Astrocyte (in vitro differentiated cells and primary cell): ENCODE data around the gene LRRC26. TPM values are rescaled to one million over a fixed set of nuclear protein-coding genes. Genes with fewer than 3 reads are reported as not detected.

ENCODE experiments used
- DNase-seq: peaks from one replicate; pipeline ENCODE4 v3.0.0-alpha.2; 2010; ENCODE audit warnings: low read depth
- FAIRE-seq: peaks from 2 replicates; lab custom pipeline; 2011; peaks lifted over from hg19 to GRCh38; lab: Jason Lieb, UNC
- H2AFZ ChIP-seq: 2 replicates; pipeline ENCODE4 v1.6.0; 2012; ENCODE audit warnings: low read depth, low read length, inconsistent platforms
- H3K27ac ChIP-seq: 2 replicates; pipeline ENCODE4 v1.5.1; 2011; ENCODE audit warnings: low read depth, low read length, inconsistent platforms
- H3K27me3 ChIP-seq: 2 replicates; pipeline ENCODE4 v1.6.0; 2011; ENCODE audit warnings: low read length, inconsistent platforms; ENCODE audit not compliant: insufficient read depth
- H3K36me3 ChIP-seq: 2 replicates; pipeline ENCODE4 v1.5.1; 2011; ENCODE audit warnings: low read length, inconsistent platforms; ENCODE audit not compliant: insufficient read depth
- H3K4me1 ChIP-seq: 2 replicates; pipeline ENCODE4 v1.5.1; 2011; ENCODE audit warnings: low read length, inconsistent platforms; ENCODE audit not compliant: insufficient read depth
- H3K4me2 ChIP-seq: 2 replicates; pipeline ENCODE4 v1.6.0; 2012; ENCODE audit warnings: low read length, inconsistent platforms
- H3K4me3 ChIP-seq: 2 replicates; pipeline ENCODE4 v1.5.1; 2011; ENCODE audit warnings: low read depth, mild to moderate bottlenecking, low read length, inconsistent platforms; ENCODE audit not compliant: insufficient read depth
- H3K79me2 ChIP-seq: 2 replicates; pipeline ENCODE4 v1.6.0; 2012; ENCODE audit warnings: mild to moderate bottlenecking, low read length, inconsistent platforms; ENCODE audit not compliant: insufficient read depth
- H3K9ac ChIP-seq: 2 replicates; pipeline ENCODE4 v1.6.0; 2012; ENCODE audit warnings: mild to moderate bottlenecking, low read length, inconsistent platforms
- H3K9me3 ChIP-seq: 2 replicates; pipeline ENCODE4 v1.5.1; 2012; ENCODE audit warnings: low read depth, mild to moderate bottlenecking, low read length, inconsistent platforms; ENCODE audit not compliant: insufficient read depth
- H4K20me1 ChIP-seq: 2 replicates; pipeline ENCODE4 v1.6.0; 2012; ENCODE audit warnings: low read length, inconsistent platforms; ENCODE audit not compliant: insufficient read depth
- H3K27ac Mint-ChIP-seq: one replicate; pipeline ENCODE4 v1.8.0; 2021; ENCODE audit warnings: mild to moderate bottlenecking, mixed read lengths; ENCODE audit not compliant: unreplicated experiment
- H3K27me3 Mint-ChIP-seq: one replicate; pipeline ENCODE4 v1.8.0; 2021; ENCODE audit warnings: low read depth, mixed read lengths; ENCODE audit not compliant: unreplicated experiment
- H3K36me3 Mint-ChIP-seq: one replicate; pipeline ENCODE4 v1.8.0; 2021; ENCODE audit warnings: low read depth, mixed read lengths; ENCODE audit not compliant: unreplicated experiment
- H3K4me1 Mint-ChIP-seq: one replicate; pipeline ENCODE4 v1.8.0; 2021; ENCODE audit warnings: low read depth, mixed read lengths; ENCODE audit not compliant: unreplicated experiment
- H3K4me3 Mint-ChIP-seq: one replicate; pipeline ENCODE4 v1.8.0; 2021; ENCODE audit warnings: mild to moderate bottlenecking, moderate library complexity, mixed read lengths; ENCODE audit not compliant: unreplicated experiment
- H3K9me3 Mint-ChIP-seq: one replicate; pipeline ENCODE4 v1.8.0; 2021; ENCODE audit warnings: mild to moderate bottlenecking, mixed read lengths; ENCODE audit not compliant: unreplicated experiment
- CTCF ChIP-seq: IDR thresholded peaks from 2 replicates; pipeline ENCODE4 v1.5.1; 2011; ENCODE audit warnings: low read depth, mild to moderate bottlenecking, inconsistent platforms, low read length, moderate library complexity; ENCODE audit not compliant: insufficient read depth
- EZH2 ChIP-seq: IDR thresholded peaks from 2 replicates; pipeline ENCODE4 v1.6.1; 2012; ENCODE audit warnings: mild to moderate bottlenecking, low read length, inconsistent platforms; ENCODE audit not compliant: insufficient read depth
- total RNA-seq: library from RNA; stranded (reverse); gene quantifications from 2 replicates; pipeline ENCODE4 v1.2.1, GENCODE V29; 2021

The LRRC26 gene
- total RNA-seq, 1 donor from 2014 or later: not detected

GRCh38 chr9:137134191-137134590 lies 35.7 kb downstream of the LRRC26 start:
- FAIRE-seq (no peak), DNase-seq (no peak)
- no peaks in the 10 kb centered on the region for H3K36me3 Mint-ChIP-seq
- peaks cover 5% of the 10 kb centered on the region for H3K4me1 ChIP-seq
- no peaks in the 10 kb centered on the region for H3K9me3 ChIP-seq
- no peak overlapping the region for H3K27ac Mint-ChIP-seq
- peaks cover 29% of the 10 kb centered on the region for H3K27me3 ChIP-seq
- TF ChIP-seq EZH2 (no peak), CTCF (no peak)
- peaks cover 2% of the 10 kb centered on the region for H3K9me3 Mint-ChIP-seq
- H3K36me3 ChIP-seq: no peaks in the 10 kb centered on the region
- no peak overlapping the region for H3K27ac ChIP-seq
- H3K4me3 ChIP-seq: no peak overlapping the region
- no peak overlapping the region for H3K4me2 ChIP-seq
- H3K4me1 Mint-ChIP-seq: no peaks in the 10 kb centered on the region
- H2AFZ ChIP-seq: no peak overlapping the region
- peaks cover 39% of the 10 kb centered on the region for H3K27me3 Mint-ChIP-seq
- H3K9ac ChIP-seq: no peak overlapping the region
- H4K20me1 ChIP-seq: no peaks in the 10 kb centered on the region
- no peak overlapping the region for H3K4me3 Mint-ChIP-seq
- peaks cover 9% of the 10 kb centered on the region for H3K79me2 ChIP-seq

- H3K4me3 ChIP-seq: peak overlapping the region; percentile 76
- H3K4me1 ChIP-seq: peaks cover 20% of the 10 kb centered on the region
- Mint-ChIP-seq H3K27ac (peak overlapping the region; percentile 84), H3K4me3 (peak overlapping the region; percentile 91), H3K9me3 (no peaks in the 10 kb centered on the region), H3K4me1 (peaks cover 20% of the 10 kb centered on the region), H3K27me3 (peaks cover 11% of the 10 kb centered on the region), H3K36me3 (peaks cover 1% of the 10 kb centered on the region)
- H3K9ac ChIP-seq: peak overlapping the region; percentile 82
- H3K9me3 ChIP-seq: no peaks in the 10 kb centered on the region
- H3K79me2 ChIP-seq: peaks cover 36% of the 10 kb centered on the region
- H4K20me1 ChIP-seq: peaks cover 13% of the 10 kb centered on the region
- H3K4me2 ChIP-seq: peak overlapping the region; percentile 90
- FAIRE-seq (no peak), DNase-seq (no peak)
- H2AFZ ChIP-seq: peak overlapping the region; percentile 93
- no peaks in the 10 kb centered on the region for H3K27me3 ChIP-seq
- TF ChIP-seq EZH2 (no peak), CTCF (no peak)
- H3K27ac ChIP-seq: peak overlapping the region; percentile 36
- no peaks in the 10 kb centered on the region for H3K36me3 ChIP-seq
Observed at GRCh38 chr9:137130176-137130755, 39.6 kb downstream of the LRRC26 start.

GRCh38 chr9:137129456-137130175 lies 40.2 kb downstream of the LRRC26 start:
- H3K4me1 ChIP-seq: peaks cover 20% of the 10 kb centered on the region
- FAIRE-seq (no peak), DNase-seq (peak; percentile 89)
- peak overlapping the region; percentile 37 for H3K27ac ChIP-seq
- H3K4me1 Mint-ChIP-seq: peaks cover 20% of the 10 kb centered on the region
- H3K4me3 Mint-ChIP-seq: peak overlapping the region; percentile 88
- H3K27me3 Mint-ChIP-seq: peaks cover 5% of the 10 kb centered on the region
- peak overlapping the region; percentile 76 for H3K4me3 ChIP-seq
- peaks cover 1% of the 10 kb centered on the region for H3K36me3 Mint-ChIP-seq
- no peaks in the 10 kb centered on the region for H3K9me3 Mint-ChIP-seq
- peak overlapping the region; percentile 82 for H3K9ac ChIP-seq
- no peak for TF ChIP-seq CTCF
- TF ChIP-seq EZH2: no peak
- H3K36me3 ChIP-seq: no peaks in the 10 kb centered on the region
- H3K9me3 ChIP-seq: no peaks in the 10 kb centered on the region
- H4K20me1 ChIP-seq: peaks cover 13% of the 10 kb centered on the region
- H3K79me2 ChIP-seq: peaks cover 36% of the 10 kb centered on the region
- H2AFZ ChIP-seq: peak overlapping the region; percentile 93
- H3K4me2 ChIP-seq: peak overlapping the region; percentile 90
- no peaks in the 10 kb centered on the region for H3K27me3 ChIP-seq
- H3K27ac Mint-ChIP-seq: peak overlapping the region; percentile 53
